Testis (tissue), 2 donors: ENCODE results near the gene MARCHF2.

Source experiments
- CTCF ChIP-seq, 3 experiments: fragments of 450-650 bp in 2 of 3; fragments of 200-600 bp in 1 of 3; sonication (generic) in 1 of 3; IDR thresholded peaks; one replicate each; pipeline ENCODE4 v1.5.1; 2016 to 2019; ENCODE audit warnings: antibody characterized with exemption in 3 of 3, mild to moderate bottlenecking in 2 of 3, moderate library complexity in 1 of 3
- POLR2A ChIP-seq: fragments of 450-650 bp; IDR thresholded peaks from one replicate; pipeline ENCODE4 v1.6.1; 2017; ENCODE audit warnings: antibody characterized with exemption, mild to moderate bottlenecking, moderate library complexity

- TF ChIP-seq CTCF (IDR thresholded peaks at IDR 0.05) (no peak), POLR2A (no peak)
Observed at GRCh38 chr19:8438236-8438635, 25.1 kb downstream of the MARCHF2 start.
